Heart left ventricle (tissue), 13 donors: Measurements from ENCODE around the gene CTNNA3.

Experiments
- CTCF ChIP-seq, 12 donors: fragments of 200-600 bp; sonication (generic) in 4 of 12; IDR thresholded peaks; one replicate each; pipeline versions ENCODE4 v1.5.0 to v1.8.0; 2018 to 2022; ENCODE audit warnings: antibody characterized with exemption in 12 of 12, mild to moderate bottlenecking in 5 of 12
- POLR2A ChIP-seq, 2 donors: fragments of 450-650 bp; IDR thresholded peaks; one replicate each; pipeline ENCODE4 v1.6.1; 2017; ENCODE audit warnings: antibody characterized with exemption in 2 of 2, mild to moderate bottlenecking in 2 of 2, moderate library complexity in 2 of 2
- donor health status: ischemic (EF 13 %, LVEDD 7.1; RV severe dilation, severe dysfunction).
- donor health status: DM: no; HTN: yes; CAD: no.
- donor health status: DM: no; HTN: no; CAD: no.
- donor health status: ischemic (EF 25% LVEDD 6.9; RV normal size, moderate dysfunction).
- donor health status: ischemic (EF 25% LVEDD 5.7; RV mildly dilated, moderate dysfunction).
- donor health status: ischemic (EF 35%, LVEDD 5.7; RV mildly dilated, moderate dysfunction).
- donor health status: nonischemic (EF 11% LVEDD 7.7; RV severe dilation, severe dysfunction).
- donor health status: DM: yes; HTN: yes; CAD: no.
- donor health status: PGD.
- donor health status: ischemic (EF 29% LVEDD 5.4; RV normal size, mild dysfunction).
- donor health status: nonischemic (EF 23%, LVEDD 6.1; RV moderate dilation, normal function).

- no peak for TF ChIP-seq CTCF (IDR thresholded peaks at IDR 0.05)
- TF ChIP-seq POLR2A (IDR thresholded peaks at IDR 0.05), result no peak
Measured at GRCh38 chr10:67696029-67696428, at the start of gene CTNNA3.
